Osteocyte (in vitro differentiated cells): ENCODE data around the gene ABLIM1. TPM values are rescaled to one million over a fixed set of nuclear protein-coding genes. Genes with fewer than 3 reads are reported as not detected.

Experiments
- DNase-seq: peaks from one replicate; pipeline ENCODE4 v3.0.0; 2021; ENCODE audit warnings: mixed read lengths; ENCODE audit not compliant: unreplicated experiment; ENCODE audit errors: extremely low spot score
- H3K27ac Mint-ChIP-seq: one replicate; pipeline ENCODE4 v1.8.0; 2021; ENCODE audit warnings: mild to moderate bottlenecking, mixed read lengths; ENCODE audit not compliant: unreplicated experiment
- H3K27me3 Mint-ChIP-seq: one replicate; pipeline ENCODE4 v1.8.0; 2021; ENCODE audit warnings: mixed read lengths; ENCODE audit not compliant: unreplicated experiment
- H3K36me3 Mint-ChIP-seq: one replicate; pipeline ENCODE4 v1.8.0; 2021; ENCODE audit warnings: mixed read lengths; ENCODE audit not compliant: unreplicated experiment
- H3K4me1 Mint-ChIP-seq: one replicate; pipeline ENCODE4 v1.8.0; 2021; ENCODE audit warnings: mixed read lengths; ENCODE audit not compliant: unreplicated experiment
- H3K4me3 Mint-ChIP-seq: one replicate; pipeline ENCODE4 v1.8.0; 2021; ENCODE audit warnings: mild to moderate bottlenecking, moderate library complexity, mixed read lengths; ENCODE audit not compliant: unreplicated experiment
- H3K9me3 Mint-ChIP-seq: one replicate; pipeline ENCODE4 v1.8.0; 2021; ENCODE audit warnings: mixed read lengths; ENCODE audit not compliant: unreplicated experiment
- CTCF ChIP-seq: fragments of 200-600 bp; sonication (generic); IDR thresholded peaks from 2 replicates; pipeline ENCODE4 v1.5.0; 2021; ENCODE audit warnings: antibody characterized with exemption, mild to moderate bottlenecking, moderate library complexity
- total RNA-seq: library from RNA; stranded (reverse); gene quantifications from 2 replicates; pipeline ENCODE4 v1.2.1, GENCODE V29; 2021

The ABLIM1 gene
- total RNA-seq, 1 donor from 2014 or later: 39.0 TPM

GRCh38 chr10:114678336-114678735 is 20.3 kb upstream of the ABLIM1 start:
- Mint-ChIP-seq H3K9me3 (no peaks in the 10 kb centered on the region), H3K4me1 (peaks cover 29% of the 10 kb centered on the region), H3K27me3 (no peaks in the 10 kb centered on the region), H3K36me3 (peaks cover 1% of the 10 kb centered on the region), H3K4me3 (no peak overlapping the region), H3K27ac (peak overlapping the region; percentile 29)
- TF ChIP-seq CTCF: no peak
- DNase-seq: no peak

- Mint-ChIP-seq H3K9me3 (no peaks in the 10 kb centered on the region), H3K27me3 (peaks cover 2% of the 10 kb centered on the region)
- DNase-seq: no peak
These were observed 16.3 kb upstream of the ABLIM1 start for GRCh38 chr10:114674346-114674745.

GRCh38 chr10:114669648-114670047 is 11.6 kb upstream of the ABLIM1 start:
- H3K9me3 Mint-ChIP-seq: peaks cover 8% of the 10 kb centered on the region
- H3K27me3 Mint-ChIP-seq: peaks cover 2% of the 10 kb centered on the region
- no peak for TF ChIP-seq CTCF
- H3K27ac Mint-ChIP-seq: no peak overlapping the region
- H3K4me1 Mint-ChIP-seq: peaks cover 7% of the 10 kb centered on the region
- H3K4me3 Mint-ChIP-seq: no peak overlapping the region
- H3K36me3 Mint-ChIP-seq: peaks cover 9% of the 10 kb centered on the region
- no peak for DNase-seq

More at GRCh38 chr10:114674346-114674745, 16.3 kb upstream of the ABLIM1 start:
- Mint-ChIP-seq H3K27ac (no peak overlapping the region), H3K36me3 (peaks cover 1% of the 10 kb centered on the region), H3K4me3 (no peak overlapping the region), H3K4me1 (peaks cover 10% of the 10 kb centered on the region)
- no peak for TF ChIP-seq CTCF

- no peak for TF ChIP-seq CTCF
- Mint-ChIP-seq H3K9me3 (peaks cover 8% of the 10 kb centered on the region), H3K27me3 (peaks cover 2% of the 10 kb centered on the region), H3K36me3 (peaks cover 7% of the 10 kb centered on the region), H3K27ac (no peak overlapping the region), H3K4me3 (no peak overlapping the region), H3K4me1 (peaks cover 11% of the 10 kb centered on the region)
- DNase-seq: no peak
These were observed 10.5 kb upstream of the ABLIM1 start for GRCh38 chr10:114668375-114669080.

GRCh38 chr10:114665873-114666272 is 7.8 kb upstream of the ABLIM1 start:
- Mint-ChIP-seq H3K4me1 (peaks cover 18% of the 10 kb centered on the region), H3K9me3 (peaks cover 8% of the 10 kb centered on the region), H3K4me3 (no peak overlapping the region), H3K27ac (no peak overlapping the region), H3K27me3 (peaks cover 2% of the 10 kb centered on the region), H3K36me3 (peaks cover 7% of the 10 kb centered on the region)
- no peak for TF ChIP-seq CTCF
- no peak for DNase-seq
